Activated CD4-positive, alpha-beta T cell treated with anti-CD3 and anti-CD28 coated beads for 36 hours (primary cell): ENCODE measurements around the gene BORCS6. TPM values are rescaled to one million over a fixed set of nuclear protein-coding genes. Genes with fewer than 3 reads are reported as not detected.
A peak's percentile ranks its signal among the peaks of the same experiment; 100 is the strongest.

Experiments used
- ATAC-seq: fragments of 200-7000 bp; cut with Tn5 transposase; one replicate; pipeline ENCODE4 v1.10.0; 2021; ENCODE audit warnings: mild to moderate bottlenecking, moderate library complexity
- CTCF ChIA-PET: fragments of 350-600 bp; sonication (Branson Sonifier 250); formaldehyde crosslinking; loops from one replicate; lab custom pipeline; 2021; ENCODE audit warnings: antibody characterized with exemption; lab: Charles Lee
- POLR2A ChIA-PET: fragments of 350-600 bp; sonication (Branson Sonifier 250); formaldehyde crosslinking; loops from one replicate; lab custom pipeline; 2021; ENCODE audit warnings: antibody characterized with exemption, inconsistent platforms; lab: Charles Lee
- DNase-seq: peaks from one replicate; pipeline ENCODE4 v3.0.0-alpha.2; 2020
- H3K27ac Mint-ChIP-seq: one replicate; pipeline ENCODE4 v1.8.0; 2021; ENCODE audit warnings: mixed read lengths
- H3K27me3 Mint-ChIP-seq: one replicate; pipeline ENCODE4 v1.8.0; 2021; ENCODE audit warnings: mixed read lengths
- H3K36me3 Mint-ChIP-seq: one replicate; pipeline ENCODE4 v1.8.0; 2021; ENCODE audit warnings: low read depth, mixed read lengths
- H3K4me1 Mint-ChIP-seq: one replicate; pipeline ENCODE4 v1.8.0; 2021; ENCODE audit warnings: mixed read lengths
- H3K4me3 Mint-ChIP-seq: one replicate; pipeline ENCODE4 v1.8.0; 2021; ENCODE audit warnings: mild to moderate bottlenecking, moderate library complexity, mixed read lengths
- H3K9me3 Mint-ChIP-seq: one replicate; pipeline ENCODE4 v1.8.0; 2021; ENCODE audit warnings: low read depth, mixed read lengths
- intact Hi-C, 2 experiments: fragments of 100-400 bp; cut with DNase I in 1 of 2; cut with micrococcal nuclease in 1 of 2; formaldehyde crosslinking; loops; one replicate each; pipeline versions ENCODE4 v1.14.2 to v1.15.1; 2022 to 2024; cut with DNase I, micrococcal nuclease
- total RNA-seq, 2 experiments: library from RNA; stranded (reverse); gene quantifications; one replicate each; pipeline ENCODE4 v1.2.3, GENCODE V29; 2021

The BORCS6 gene
- total RNA-seq, 2 experiments from 2014 or later = 3.9 to 4.5 TPM

- Mint-ChIP-seq H3K4me3 (no peak overlapping the region), H3K27ac (peak overlapping the region; percentile 47), H3K27me3 (no peaks in the 10 kb centered on the region), H3K36me3 (peaks cover 34% of the 10 kb centered on the region), H3K4me1 (peaks cover 30% of the 10 kb centered on the region), H3K9me3 (no peaks in the 10 kb centered on the region)
- ChIA-PET POLR2A (interaction anchor here (0.5 to 1.7 kb wide), 6 partner anchors 10 to 465 kb away, joined by 4 to 14 read pairs (median 5); no protein-coding TSS in a partner anchor), CTCF (interaction anchor here (0.6 to 1.4 kb wide), 6 partner anchors 8 to 24 kb away, joined by 3 to 6 read pairs (median 4); no protein-coding TSS in a partner anchor)
- ATAC-seq (no peak), DNase-seq (no peak)
- intact Hi-C loops = loop anchor here (1.0 to 10.0 kb wide), 8 partner anchors 11 to 906 kb away; partner anchors contain the start of genes CD68 (in 1 of the 2), CNTROB (in 1 of the 2), GABARAP (in 1 of the 2) and KDM6B (in 1 of the 2)
Observed at GRCh38 chr17:8150194-8151119, 39.5 kb downstream of the BORCS6 start.

- H3K4me1 Mint-ChIP-seq = peaks cover 30% of the 10 kb centered on the region
- intact Hi-C loops = loop anchor here (2.0 to 10.0 kb wide), 6 partner anchors 217 to 905 kb away; partner anchors contain the start of genes CD68 (in 1 of the 2), CNTROB (in 1 of the 2), GABARAP (in 1 of the 2) and KDM6B (in 1 of the 2)
- no peaks in the 10 kb centered on the region for H3K27me3 Mint-ChIP-seq
- ATAC-seq = no peak
- peak overlapping the region; percentile 8 for H3K27ac Mint-ChIP-seq
- no peak for DNase-seq
- H3K36me3 Mint-ChIP-seq = peaks cover 40% of the 10 kb centered on the region
- ChIA-PET POLR2A (interaction anchor here (1.7 to 2.3 kb wide), 2 partner anchors 11 to 23 kb away, joined by 8 to 10 read pairs; no protein-coding TSS in a partner anchor), CTCF (interaction anchor here (1.1 to 1.3 kb wide), 2 partner anchors 9 to 12 kb away, joined by 3 to 6 read pairs; no protein-coding TSS in a partner anchor)
- peak overlapping the region; percentile 12 for H3K4me3 Mint-ChIP-seq
- H3K9me3 Mint-ChIP-seq = no peaks in the 10 kb centered on the region
Observed at GRCh38 chr17:8149419-8150193, 40.4 kb downstream of the BORCS6 start.

GRCh38 chr17:8148560-8148959, 41.4 kb downstream of the BORCS6 start:
- no peak for ATAC-seq
- POLR2A ChIA-PET = interaction anchor here (2.3 kb wide), 1 partner anchor 24 kb away, joined by 8 read pairs; no protein-coding TSS in a partner anchor
- Mint-ChIP-seq H3K4me3 (no peak overlapping the region), H3K27ac (no peak overlapping the region), H3K9me3 (no peaks in the 10 kb centered on the region), H3K36me3 (peaks cover 40% of the 10 kb centered on the region), H3K4me1 (peaks cover 29% of the 10 kb centered on the region), H3K27me3 (no peaks in the 10 kb centered on the region)
- CTCF ChIA-PET = interaction anchor here (0.6 to 0.7 kb wide), 3 partner anchors 10 to 233 kb away, joined by 3 to 5 read pairs (median 3); partner anchors contain the start of gene RNF227
- no peak for DNase-seq
- intact Hi-C loops = no loop called here

- Mint-ChIP-seq H3K4me1 (peaks cover 22% of the 10 kb centered on the region), H3K36me3 (peaks cover 37% of the 10 kb centered on the region), H3K4me3 (no peak overlapping the region), H3K27ac (no peak overlapping the region), H3K9me3 (no peaks in the 10 kb centered on the region), H3K27me3 (no peaks in the 10 kb centered on the region)
- DNase-seq = no peak
- ChIA-PET POLR2A (interaction anchor here (2.3 kb wide), 1 partner anchor 25 kb away, joined by 8 read pairs; no protein-coding TSS in a partner anchor), CTCF (interaction anchor here (0.6 to 0.7 kb wide), 4 partner anchors 55 to 232 kb away, joined by 3 to 4 read pairs (median 3); partner anchors contain the start of gene RNF227)
- no peak for ATAC-seq
- intact Hi-C loops = no loop called here
Observed at GRCh38 chr17:8147805-8148404, 42.1 kb downstream of the BORCS6 start.

- intact Hi-C loops = no loop called here
- H3K36me3 Mint-ChIP-seq = peaks cover 41% of the 10 kb centered on the region
- no peaks in the 10 kb centered on the region for H3K9me3 Mint-ChIP-seq
- H3K4me3 Mint-ChIP-seq = no peak overlapping the region
- DNase-seq (no peak), ATAC-seq (no peak)
- POLR2A ChIA-PET = interaction anchor here (2.3 kb wide), 1 partner anchor 26 kb away, joined by 8 read pairs; no protein-coding TSS in a partner anchor
- H3K27ac Mint-ChIP-seq = no peak overlapping the region
- CTCF ChIA-PET = interaction anchor here (0.6 kb wide), 2 partner anchors 65 to 66 kb away, joined by 3 to 4 read pairs; no protein-coding TSS in a partner anchor
- peaks cover 16% of the 10 kb centered on the region for H3K4me1 Mint-ChIP-seq
- no peaks in the 10 kb centered on the region for H3K27me3 Mint-ChIP-seq
Observed at GRCh38 chr17:8147141-8147804, 42.7 kb downstream of the BORCS6 start.

- no peak overlapping the region for H3K27ac Mint-ChIP-seq
- intact Hi-C loops = no loop called here
- H3K36me3 Mint-ChIP-seq = peaks cover 47% of the 10 kb centered on the region
- peaks cover 13% of the 10 kb centered on the region for H3K4me1 Mint-ChIP-seq
- H3K4me3 Mint-ChIP-seq = no peak overlapping the region
- H3K9me3 Mint-ChIP-seq = no peaks in the 10 kb centered on the region
- ChIA-PET POLR2A (no interaction called here), CTCF (interaction anchor here (0.5 to 0.6 kb wide), 2 partner anchors 16 to 36 kb away, joined by 3 to 4 read pairs; no protein-coding TSS in a partner anchor)
- ATAC-seq (no peak), DNase-seq (no peak)
- no peaks in the 10 kb centered on the region for H3K27me3 Mint-ChIP-seq
Observed at GRCh38 chr17:8146381-8147140, 43.4 kb downstream of the BORCS6 start.

GRCh38 chr17:8145811-8146210, 44.2 kb downstream of the BORCS6 start:
- intact Hi-C loops = no loop called here

GRCh38 chr17:8144401-8145231, 45.4 kb downstream of the BORCS6 start:
- DNase-seq = no peak
- Mint-ChIP-seq H3K27ac (no peak overlapping the region), H3K4me1 (peaks cover 3% of the 10 kb centered on the region), H3K27me3 (no peaks in the 10 kb centered on the region), H3K9me3 (no peaks in the 10 kb centered on the region), H3K4me3 (no peak overlapping the region), H3K36me3 (peaks cover 54% of the 10 kb centered on the region)
- ChIA-PET CTCF (interaction anchor here (1.1 kb wide), 1 partner anchor 39 kb away, joined by 3 read pairs; no protein-coding TSS in a partner anchor), POLR2A (no interaction called here)
- no peak for ATAC-seq
- intact Hi-C loops = no loop called here

More at GRCh38 chr17:8145811-8146210, 44.2 kb downstream of the BORCS6 start:
- Mint-ChIP-seq H3K4me1 (peaks cover 12% of the 10 kb centered on the region), H3K36me3 (peaks cover 53% of the 10 kb centered on the region), H3K9me3 (no peaks in the 10 kb centered on the region), H3K27me3 (no peaks in the 10 kb centered on the region), H3K27ac (no peak overlapping the region), H3K4me3 (no peak overlapping the region)
- CTCF ChIA-PET = interaction anchor here (0.5 to 0.6 kb wide), 2 partner anchors 15 to 37 kb away, joined by 3 to 4 read pairs; no protein-coding TSS in a partner anchor
- POLR2A ChIA-PET = no interaction called here
- ATAC-seq (no peak), DNase-seq (no peak)
